Heart right ventricle (tissue), 16 donors: ENCODE data around the gene RPGRIP1. TPM values are rescaled to one million over a fixed set of nuclear protein-coding genes. Genes with fewer than 3 reads are reported as not detected.
A peak's percentile ranks its signal among the peaks of the same experiment; 100 is the strongest.

ENCODE experiments used
- ATAC-seq, 8 donors: fragments of 200-7000 bp; cut with Tn5 transposase; one replicate each; pipeline ENCODE4 v1.9.1; 2020; ENCODE audit warnings: mild to moderate bottlenecking in 8 of 8, moderate library complexity in 8 of 8, moderate number of reproducible peaks in 1 of 8
- DNase-seq, 2 donors: peaks; one replicate each; pipeline ENCODE4 v3.0.0-alpha.2; 2020
- H3K27ac ChIP-seq, 10 donors: fragments of 200-600 bp; sonication (generic) in 2 of 10; one replicate each; pipeline versions ENCODE4 v1.5.0 to v1.8.0; 2020 to 2022; ENCODE audit warnings: mild to moderate bottlenecking in 3 of 10
- H3K27me3 ChIP-seq, 7 donors: fragments of 200-600 bp; one replicate each; pipeline ENCODE4 v1.8.0; 2021 to 2022; ENCODE audit warnings: mild to moderate bottlenecking in 2 of 7
- H3K36me3 ChIP-seq, 9 donors: fragments of 200-600 bp; sonication (generic) in 1 of 9; one replicate each; pipeline versions ENCODE4 v1.5.0 to v1.8.0; 2020 to 2022; ENCODE audit warnings: mild to moderate bottlenecking in 2 of 9
- H3K4me1 ChIP-seq, 9 donors: fragments of 200-600 bp; sonication (generic) in 1 of 9; one replicate each; pipeline versions ENCODE4 v1.5.0 to v1.8.0; 2020 to 2022; ENCODE audit warnings: mild to moderate bottlenecking in 4 of 9
- H3K4me3 ChIP-seq, 10 donors: fragments of 200-600 bp; sonication (generic) in 2 of 10; one replicate each; pipeline versions ENCODE4 v1.5.0 to v1.8.0; 2020 to 2022; ENCODE audit warnings: mild to moderate bottlenecking in 7 of 10, moderate library complexity in 2 of 10
- H3K9me3 ChIP-seq, 11 donors: fragments of 200-600 bp in 10 of 11; sonication (generic) in 2 of 11; one replicate each; pipeline versions ENCODE4 v1.5.0 to v1.8.0; 2013 to 2022; ENCODE audit warnings: mild to moderate bottlenecking in 2 of 11, control low read depth in 1 of 11, moderate library complexity in 1 of 11
- CTCF ChIP-seq, 9 donors: fragments of 200-600 bp; sonication (generic) in 2 of 9; IDR thresholded peaks; one replicate each; pipeline versions ENCODE4 v1.5.0 to v1.8.0; 2021 to 2022; ENCODE audit warnings: antibody characterized with exemption in 9 of 9, mild to moderate bottlenecking in 5 of 9, moderate library complexity in 1 of 9
- WGBS, 2 donors: extraction: QIAGEN DNeasy Blood & Tissue Kit; methylation state at CpG; one replicate each; pipeline ENCODE4 v1.1.7; 2013; ENCODE audit warnings: inconsistent platforms in 1 of 2; 5-methylcytosine and 5-hydroxymethylcytosine counted together
- intact Hi-C, 10 donors: fragments of 100-400 bp; cut with DNase I; formaldehyde crosslinking; loops; one replicate each; pipeline versions ENCODE4 v1.11.1 to v1.14.2; 2022
- long read RNA-seq, 3 donors: library from polyadenylated mRNA; unstranded; transcript quantifications; one replicate each; pipeline ENCODE4 v2.0.0, GENCODE V29; 2020 to 2021
- polyA plus RNA-seq, 2 donors: library from polyadenylated mRNA; stranded (reverse); fragments of 200-250 nt; gene quantifications; one replicate each; pipeline ENCODE4 v1.2.3, GENCODE V29; 2013
- total RNA-seq, 10 donors: library from RNA; stranded (reverse); fragmentation: NEBNext Ultra II Directional in 3 of 10; extraction: Animal tissue kit (Norgen Biotek cat#: 25700) in 3 of 10; gene quantifications; one replicate each; pipeline versions ENCODE4 v1.2.1 to v1.2.4, GENCODE V29; 2021 to 2023
- donor health status: Arrhythmogenic right ventricular cardiomyopathy.
- donor health status: ischemic (EF 13 %, LVEDD 7.1; RV severe dilation, severe dysfunction).
- donor health status: healthy with polysubstance abuse.
- donor health status: DM: no; HTN: yes; CAD: no.
- donor health status: DM: no; HTN: no; CAD: no.
- donor health status: ischemic (EF 25% LVEDD 6.9; RV normal size, moderate dysfunction).
- donor health status: ischemic (EF 25% LVEDD 5.7; RV mildly dilated, moderate dysfunction).
- donor health status: healthy.
- donor health status: DM: yes; HTN: yes; CAD: no.
- donor health status: Ischemic cardiomyopathy.
- donor health status: ischemic (EF 35%, LVEDD 5.7; RV mildly dilated, moderate dysfunction).
- donor health status: nonischemic (EF 11% LVEDD 7.7; RV severe dilation, severe dysfunction).
- donor health status: DM: yes; HTN: yes; CAD: no.
- donor health status: PGD.
- donor health status: ischemic (EF 29% LVEDD 5.4; RV normal size, mild dysfunction).
- donor health status: nonischemic (EF 23%, LVEDD 6.1; RV moderate dilation, normal function).

RPGRIP1 gene
- under 1 TPM in 9 of 10 donors, not detected in 1; 0.12 to 0.85 (median 0.34) TPM for total RNA-seq
- polyA plus RNA-seq = under 1 TPM; 0.19 to 0.73 TPM
- long read RNA-seq, donor 1 = 0 reads
- long read RNA-seq, donor 2 = 0 reads
- long read RNA-seq, donor 3 = 0 reads

GRCh38 chr14:21279783-21280182 lies at the start of gene RPGRIP1:
Gene RPGRIP1, plus strand, starts transcription at chr14:21280083. Its CDS starts 7,894 bp downstream, at chr14:21287977.
- no peak for DNase-seq
- intact Hi-C loops = no loop called here
- Histone ChIP-seq H3K36me3 (no peaks in the 10 kb centered on the region), H3K4me1 (peaks cover 0 to 6% (median 0%) of the 10 kb centered on the region in 9 donors), H3K27me3 (no peaks in the 10 kb centered on the region), H3K27ac (no peak within 1 kb of the TSS), H3K9me3 (no peaks in the 10 kb centered on the region), H3K4me3 (no peak within 1 kb of the TSS)
- WGBS, 2 donors = 95 to 97% methylated on average over 2 of the region's 2 CpGs
- TF ChIP-seq CTCF (IDR thresholded peaks at IDR 0.05) = no peak
- ATAC-seq = no peak

- Histone ChIP-seq H3K9me3 (no peaks in the 10 kb centered on the region), H3K4me1 (peaks cover 0 to 83% (median 65%) of the 10 kb centered on the region in 9 donors), H3K36me3 (peaks cover 0 to 96% (median 34%) of the 10 kb centered on the region in 9 donors), H3K27me3 (no peaks in the 10 kb centered on the region), H3K27ac (peak overlapping the region in 1 of 10 donors; percentile 5), H3K4me3 (no peak overlapping the region)
- intact Hi-C loops = loop anchor here in 1 of 10 donors (10.0 kb wide), 1 partner anchor 154 kb away; the partner anchor contains the start of gene SUPT16H
- ATAC-seq = no peak
- DNase-seq = no peak
- 81 to 84% methylated on average over 14 of the region's 14 CpGs for WGBS, 2 donors
- no peak for TF ChIP-seq CTCF (IDR thresholded peaks at IDR 0.05)
These were observed 48.7 kb upstream of the RPGRIP1 start for GRCh38 chr14:21231020-21231652.

- peak in 3 of 8 donors; percentile 50 to 63 (median 54) for ATAC-seq
These were observed 46.3 kb upstream of the RPGRIP1 start for GRCh38 chr14:21233457-21234076.

More at GRCh38 chr14:21233457-21234076, 46.3 kb upstream of the RPGRIP1 start:
- Histone ChIP-seq H3K27me3 (no peaks in the 10 kb centered on the region), H3K4me3 (no peak overlapping the region), H3K27ac (no peak overlapping the region), H3K36me3 (peaks cover 0 to 96% (median 34%) of the 10 kb centered on the region in 9 donors), H3K4me1 (peaks cover 3 to 92% (median 69%) of the 10 kb centered on the region in 9 donors), H3K9me3 (no peaks in the 10 kb centered on the region)
- intact Hi-C loops = loop anchor here in 1 of 10 donors (10.0 kb wide), 1 partner anchor 151 kb away; the partner anchor contains the start of gene SUPT16H
- 41 to 46% methylated on average over 8 of the region's 8 CpGs for WGBS, 2 donors
- DNase-seq = no peak
- peak in 7 of 9 donors; percentile 29 to 57 (median 41) for TF ChIP-seq CTCF (IDR thresholded peaks at IDR 0.05)
